Thyroid gland (tissue), 4 donors: ENCODE measurements around the gene SIK3. TPM values are rescaled to one million over a fixed set of nuclear protein-coding genes. Genes with fewer than 3 reads are reported as not detected.
A peak's percentile ranks its signal among the peaks of the same experiment; 100 is the strongest.

Source experiments
- DNase-seq, 2 donors: peaks; one replicate each; pipeline ENCODE4 v3.0.0-alpha.2; 2019
- H3K27ac ChIP-seq, 3 donors: fragments of 200-600 bp; sonication (generic); 1 replicate in 2 of 3; 2 replicates in 1 of 3; pipeline ENCODE4 v1.5.1; 2016 to 2019; ENCODE audit warnings: mild to moderate bottlenecking in 1 of 3, moderate library complexity in 1 of 3
- H3K27me3 ChIP-seq: fragments of 200-600 bp; sonication (generic); one replicate; pipeline ENCODE4 v1.5.1; 2019
- H3K36me3 ChIP-seq, 2 donors: fragments of 200-600 bp; sonication (generic); one replicate each; pipeline ENCODE4 v1.5.1; 2016 to 2019
- H3K4me1 ChIP-seq, 2 donors: fragments of 200-600 bp; sonication (generic); one replicate each; pipeline ENCODE4 v1.5.1; 2017 to 2019
- H3K4me3 ChIP-seq, 3 donors: fragments of 200-600 bp; sonication (generic); replicated peaks in 1 of 3; 1 replicate in 2 of 3; 2 replicates in 1 of 3; pipeline ENCODE4 v1.5.1; 2016; ENCODE audit warnings: mild to moderate bottlenecking in 1 of 3
- H3K9me3 ChIP-seq: fragments of 200-600 bp; sonication (generic); one replicate; pipeline ENCODE4 v1.5.1; 2017
- POLR2A ChIP-seq, 2 donors: fragments of 450-650 bp; IDR thresholded peaks; one replicate each; pipeline ENCODE4 v1.6.1; 2017; ENCODE audit warnings: antibody characterized with exemption in 2 of 2, mild to moderate bottlenecking in 2 of 2, moderate library complexity in 1 of 2
- WGBS, 2 donors: methylation state at CpG; one replicate each; pipeline ENCODE4 v1.1.5; 2017; 5-methylcytosine and 5-hydroxymethylcytosine counted together
- intact Hi-C: fragments of 100-400 bp; cut with DNase I; formaldehyde crosslinking; loops from one replicate; pipeline ENCODE4 v1.15.1; 2023
- total RNA-seq, 4 donors: library from RNA; depleted of rRNA; stranded (reverse); fragments of >200 nt; gene quantifications; one replicate each; pipeline ENCODE4 v1.2.3, GENCODE V29; 2016
- TF ChIP-seq, protein P1 (sequence below), 6 experiments: fragments of 200-600 bp in 3 of 6; fragments of 450-650 bp in 3 of 6; sonication (generic) in 3 of 6; IDR thresholded peaks; one replicate each; pipeline ENCODE4 v1.5.1; 2016 to 2019; ENCODE audit warnings: antibody characterized with exemption in 6 of 6, mild to moderate bottlenecking in 2 of 6, inconsistent platforms in 1 of 6, moderate library complexity in 1 of 6

The SIK3 gene
- total RNA-seq, 4 donors from 2014 or later: 46.0 to 86.3 (median 71.9) TPM

GRCh38 chr11:117009905-117010605, 88.2 kb downstream of the SIK3 start:
- WGBS, 2 donors: 58 to 75% methylated on average over 3 of the region's 3 CpGs
- Histone ChIP-seq H3K4me3 (no peak overlapping the region), H3K9me3 (no peaks in the 10 kb centered on the region), H3K27ac (no peak overlapping the region), H3K36me3 (no peaks in the 10 kb centered on the region), H3K27me3 (no peaks in the 10 kb centered on the region), H3K4me1 (peaks cover 17 to 23% of the 10 kb centered on the region in 2 donors)
- intact Hi-C loops: no loop called here
- no peak for DNase-seq
- no peak for TF ChIP-seq POLR2A (IDR thresholded peaks at IDR 0.05)
- TF ChIP-seq, protein P1, sequence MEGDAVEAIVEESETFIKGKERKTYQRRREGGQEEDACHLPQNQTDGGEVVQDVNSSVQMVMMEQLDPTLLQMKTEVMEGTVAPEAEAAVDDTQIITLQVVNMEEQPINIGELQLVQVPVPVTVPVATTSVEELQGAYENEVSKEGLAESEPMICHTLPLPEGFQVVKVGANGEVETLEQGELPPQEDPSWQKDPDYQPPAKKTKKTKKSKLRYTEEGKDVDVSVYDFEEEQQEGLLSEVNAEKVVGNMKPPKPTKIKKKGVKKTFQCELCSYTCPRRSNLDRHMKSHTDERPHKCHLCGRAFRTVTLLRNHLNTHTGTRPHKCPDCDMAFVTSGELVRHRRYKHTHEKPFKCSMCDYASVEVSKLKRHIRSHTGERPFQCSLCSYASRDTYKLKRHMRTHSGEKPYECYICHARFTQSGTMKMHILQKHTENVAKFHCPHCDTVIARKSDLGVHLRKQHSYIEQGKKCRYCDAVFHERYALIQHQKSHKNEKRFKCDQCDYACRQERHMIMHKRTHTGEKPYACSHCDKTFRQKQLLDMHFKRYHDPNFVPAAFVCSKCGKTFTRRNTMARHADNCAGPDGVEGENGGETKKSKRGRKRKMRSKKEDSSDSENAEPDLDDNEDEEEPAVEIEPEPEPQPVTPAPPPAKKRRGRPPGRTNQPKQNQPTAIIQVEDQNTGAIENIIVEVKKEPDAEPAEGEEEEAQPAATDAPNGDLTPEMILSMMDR (IDR thresholded peaks at IDR 0.05): no peak

DNA sequence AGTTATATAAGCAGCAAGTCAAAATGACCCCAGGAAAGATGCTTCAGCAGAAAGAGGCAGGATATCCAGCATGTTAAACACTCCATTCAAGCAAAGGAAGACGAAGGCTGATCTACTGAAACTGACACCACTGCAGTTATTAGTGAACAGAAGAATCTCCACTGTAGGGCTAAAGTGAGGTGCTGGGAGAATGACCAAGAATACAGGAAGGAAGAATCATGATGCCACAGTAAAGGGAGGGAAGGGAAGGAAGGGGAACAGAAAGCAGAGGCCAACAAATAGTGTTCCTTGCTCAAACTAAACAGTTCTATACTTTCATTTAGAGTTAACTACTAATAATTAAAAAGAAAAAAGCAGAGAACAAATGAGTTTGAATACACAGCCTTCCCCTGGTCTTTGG, 92.5 kb downstream of the SIK3 start:
- intact Hi-C loops: no loop called here
- DNase-seq: no peak
- Histone ChIP-seq H3K36me3 (no peaks in the 10 kb centered on the region), H3K4me1 (peaks cover 43 to 56% of the 10 kb centered on the region in 2 donors), H3K27me3 (no peaks in the 10 kb centered on the region), H3K4me3 (no peak overlapping the region), H3K9me3 (no peaks in the 10 kb centered on the region), H3K27ac (peak overlapping the region in 1 of 3 donors; percentile 57)
- WGBS, 2 donors: 81 to 87% methylated on average over 1 of the region's 1 CpG
- no peak for TF ChIP-seq POLR2A (IDR thresholded peaks at IDR 0.05)
- TF ChIP-seq, protein P1 (IDR thresholded peaks at IDR 0.05): no peak

GRCh38 chr11:117002639-117003299, 95.5 kb downstream of the SIK3 start:
- TF ChIP-seq POLR2A (IDR thresholded peaks at IDR 0.05): peak in 1 of 2 donors; percentile 47
- TF ChIP-seq, protein P1 (IDR thresholded peaks at IDR 0.05): peak in 1 of 6 experiments; percentile 3
- Histone ChIP-seq H3K27me3 (no peaks in the 10 kb centered on the region), H3K9me3 (no peaks in the 10 kb centered on the region), H3K4me1 (peaks cover 47 to 55% of the 10 kb centered on the region in 2 donors), H3K4me3 (no peak overlapping the region), H3K36me3 (no peaks in the 10 kb centered on the region), H3K27ac (peak overlapping the region; percentile 73 to 82 (median 81))
- WGBS, 2 donors: 23 to 27% methylated on average over 6 of the region's 6 CpGs
- intact Hi-C loops: no loop called here
- peak; percentile 69 for DNase-seq

DNA sequence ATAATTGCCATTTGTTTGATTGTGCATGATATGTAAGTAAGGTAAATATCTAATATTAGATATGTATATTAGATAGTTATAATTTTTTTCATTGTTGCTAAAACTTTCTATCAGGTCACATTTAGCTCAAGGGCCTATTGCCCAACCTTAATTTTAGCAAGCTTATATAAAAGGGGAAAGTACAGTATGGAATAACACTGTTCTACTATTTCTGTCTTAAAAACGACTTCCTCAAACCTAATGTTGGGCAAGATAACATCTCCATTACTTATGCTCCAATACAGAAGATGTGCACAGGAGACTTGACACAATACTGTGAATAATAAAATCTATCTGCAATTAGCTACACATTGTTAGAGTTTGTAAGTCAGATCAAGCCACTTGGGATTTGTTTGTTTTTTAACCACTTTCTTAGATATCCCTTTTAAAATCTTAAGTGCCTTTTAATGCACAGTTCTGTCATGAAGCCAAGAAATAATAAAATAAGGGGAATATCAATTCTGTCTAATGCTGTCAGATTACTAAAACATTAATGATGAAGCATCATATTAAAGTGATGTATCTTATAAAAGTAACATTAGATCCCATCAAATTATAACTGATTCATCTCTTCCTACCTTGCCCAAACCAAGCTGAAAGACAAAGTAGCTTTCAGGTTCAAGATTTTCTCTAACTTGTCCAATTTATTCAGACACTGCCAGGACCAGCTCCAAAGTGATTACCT, 98.1 kb downstream of the SIK3 start:
- no peaks in the 10 kb centered on the region for H3K27me3 ChIP-seq
- WGBS, 2 donors: 41 to 56% methylated on average over 1 of the region's 1 CpG
- no peak for DNase-seq
- H3K9me3 ChIP-seq: no peaks in the 10 kb centered on the region
- TF ChIP-seq POLR2A (IDR thresholded peaks at IDR 0.05): no peak
- TF ChIP-seq, protein P1 (IDR thresholded peaks at IDR 0.05): no peak
- intact Hi-C loops: no loop called here
- H3K27ac ChIP-seq: peak overlapping the region in 1 of 3 donors; percentile 82
- H3K4me3 ChIP-seq: no peak overlapping the region
- peaks cover 37 to 43% of the 10 kb centered on the region in 2 donors for H3K4me1 ChIP-seq
- no peaks in the 10 kb centered on the region for H3K36me3 ChIP-seq
